Activated CD4-positive, alpha-beta T cell treated with anti-CD3 and anti-CD28 coated beads, Interleukin-2, amount 10 ng/mL, durations not matched to agents 24 days and 14 days (primary cell): ENCODE data around the gene ADAMTSL1. TPM values are rescaled to one million over a fixed set of nuclear protein-coding genes. Genes with fewer than 3 reads are reported as not detected.

Experiments
- DNase-seq: peaks from one replicate; pipeline ENCODE4 v3.0.0; 2022
- H3K27ac Mint-ChIP-seq: one replicate; pipeline ENCODE4 v1.8.0; 2022; ENCODE audit warnings: mild to moderate bottlenecking, mixed read lengths
- H3K27me3 Mint-ChIP-seq: one replicate; pipeline ENCODE4 v1.8.0; 2022; ENCODE audit warnings: mixed read lengths
- H3K36me3 Mint-ChIP-seq: one replicate; pipeline ENCODE4 v1.8.0; 2022; ENCODE audit warnings: low read depth, mild to moderate bottlenecking, mixed read lengths
- H3K4me1 Mint-ChIP-seq: one replicate; pipeline ENCODE4 v1.8.0; 2021; ENCODE audit warnings: mixed read lengths
- H3K4me3 Mint-ChIP-seq: one replicate; pipeline ENCODE4 v1.8.0; 2022; ENCODE audit warnings: mild to moderate bottlenecking, moderate library complexity, mixed read lengths
- H3K9me3 Mint-ChIP-seq: one replicate; pipeline ENCODE4 v1.8.0; 2021; ENCODE audit warnings: mixed read lengths
- intact Hi-C: fragments of 100-400 bp; cut with micrococcal nuclease; formaldehyde crosslinking; loops from one replicate; pipeline ENCODE4 v1.15.1; 2023
- total RNA-seq: library from RNA; stranded (reverse); gene quantifications from 2 replicates; pipeline ENCODE4 v1.2.3, GENCODE V29; 2022

Gene ADAMTSL1
- total RNA-seq, 1 donor from 2014 or later = not detected

GRCh38 chr9:18447541-18447940 is 26.4 kb upstream of the ADAMTSL1 start:
- no peaks in the 10 kb centered on the region for H3K27me3 Mint-ChIP-seq
- H3K36me3 Mint-ChIP-seq = no peaks in the 10 kb centered on the region
- no peaks in the 10 kb centered on the region for H3K4me1 Mint-ChIP-seq
- H3K27ac Mint-ChIP-seq = no peak overlapping the region
- no peak for DNase-seq
- H3K9me3 Mint-ChIP-seq = no peaks in the 10 kb centered on the region
- H3K4me3 Mint-ChIP-seq = no peak overlapping the region
- intact Hi-C loops = loop anchor here (10.0 kb wide), 1 partner anchor 577 kb away; no protein-coding TSS in a partner anchor

- H3K4me1 Mint-ChIP-seq = no peaks in the 10 kb centered on the region
- H3K27me3 Mint-ChIP-seq = no peaks in the 10 kb centered on the region
- no peak overlapping the region for H3K27ac Mint-ChIP-seq
- H3K36me3 Mint-ChIP-seq = no peaks in the 10 kb centered on the region
- intact Hi-C loops = loop anchor here (10.0 kb wide), 1 partner anchor 577 kb away; no protein-coding TSS in a partner anchor
- DNase-seq = no peak
- H3K4me3 Mint-ChIP-seq = no peak overlapping the region
- no peaks in the 10 kb centered on the region for H3K9me3 Mint-ChIP-seq
Observed at GRCh38 chr9:18448101-18448500, 25.9 kb upstream of the ADAMTSL1 start.

GRCh38 chr9:18451406-18451805 is 22.5 kb upstream of the ADAMTSL1 start:
- Mint-ChIP-seq H3K9me3 (no peaks in the 10 kb centered on the region), H3K36me3 (no peaks in the 10 kb centered on the region), H3K4me1 (no peaks in the 10 kb centered on the region), H3K4me3 (no peak overlapping the region), H3K27ac (no peak overlapping the region), H3K27me3 (no peaks in the 10 kb centered on the region)
- intact Hi-C loops = no loop called here
- DNase-seq = no peak

DNA sequence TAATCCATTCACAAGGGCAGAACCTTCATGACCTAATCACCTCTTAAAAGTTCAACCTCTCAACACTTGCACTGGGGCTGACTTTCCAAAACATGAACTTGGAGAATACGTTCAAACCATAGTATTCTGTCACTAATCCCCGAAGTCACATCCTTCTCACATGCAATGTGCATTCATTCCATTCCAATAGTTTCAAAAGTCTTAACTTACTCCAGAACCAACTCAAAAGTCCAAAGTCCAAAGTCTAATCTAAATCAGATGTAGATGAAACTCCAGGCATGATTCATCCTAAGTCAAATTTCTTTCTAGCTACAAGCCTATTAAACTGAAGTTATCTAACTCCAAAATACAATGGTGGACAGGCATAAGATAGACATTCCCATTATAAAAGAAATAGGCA is 21.7 kb upstream of the ADAMTSL1 start:
- no peaks in the 10 kb centered on the region for H3K36me3 Mint-ChIP-seq

DNA sequence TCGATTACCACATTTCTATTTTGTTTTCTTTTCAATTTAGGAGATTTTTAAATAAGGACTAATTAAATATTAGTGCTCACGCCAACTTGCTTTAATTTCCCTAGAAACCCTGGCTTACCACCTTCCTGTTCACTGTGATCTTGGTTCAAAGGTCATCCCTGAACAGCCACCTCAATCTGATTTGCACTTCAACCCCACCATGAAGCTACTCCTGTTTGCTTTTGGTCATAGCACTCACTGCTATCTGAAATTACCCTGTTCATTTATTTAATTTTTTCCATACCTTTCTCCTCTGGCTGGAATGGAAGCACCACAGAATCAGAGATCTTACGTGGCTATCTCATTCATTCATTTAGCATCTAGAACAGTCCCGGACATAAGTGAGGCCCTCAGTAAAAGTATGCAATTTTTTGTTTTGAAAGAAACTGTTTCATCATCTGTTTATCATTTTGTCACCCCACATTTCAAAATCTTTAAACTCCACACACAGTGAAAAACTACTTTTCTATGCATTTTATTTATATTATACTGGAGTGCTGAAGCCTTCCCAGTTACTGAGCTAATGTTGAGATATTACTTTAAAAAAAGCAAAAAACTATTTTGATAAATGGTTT is 17.2 kb upstream of the ADAMTSL1 start:
- Mint-ChIP-seq H3K36me3 (no peaks in the 10 kb centered on the region), H3K27ac (no peak overlapping the region), H3K9me3 (no peaks in the 10 kb centered on the region), H3K4me3 (no peak overlapping the region), H3K4me1 (no peaks in the 10 kb centered on the region), H3K27me3 (no peaks in the 10 kb centered on the region)
- no peak for DNase-seq
- intact Hi-C loops = no loop called here

More for the DNA sequence above, 21.7 kb upstream of the ADAMTSL1 start:
- Mint-ChIP-seq H3K4me3 (no peak overlapping the region), H3K27ac (no peak overlapping the region), H3K4me1 (no peaks in the 10 kb centered on the region), H3K9me3 (no peaks in the 10 kb centered on the region), H3K27me3 (no peaks in the 10 kb centered on the region)
- DNase-seq = no peak
- intact Hi-C loops = no loop called here

GRCh38 chr9:18457510-18457909 is 16.4 kb upstream of the ADAMTSL1 start:
- H3K27me3 Mint-ChIP-seq = no peaks in the 10 kb centered on the region
- H3K36me3 Mint-ChIP-seq = no peaks in the 10 kb centered on the region
- no peaks in the 10 kb centered on the region for H3K9me3 Mint-ChIP-seq

DNA sequence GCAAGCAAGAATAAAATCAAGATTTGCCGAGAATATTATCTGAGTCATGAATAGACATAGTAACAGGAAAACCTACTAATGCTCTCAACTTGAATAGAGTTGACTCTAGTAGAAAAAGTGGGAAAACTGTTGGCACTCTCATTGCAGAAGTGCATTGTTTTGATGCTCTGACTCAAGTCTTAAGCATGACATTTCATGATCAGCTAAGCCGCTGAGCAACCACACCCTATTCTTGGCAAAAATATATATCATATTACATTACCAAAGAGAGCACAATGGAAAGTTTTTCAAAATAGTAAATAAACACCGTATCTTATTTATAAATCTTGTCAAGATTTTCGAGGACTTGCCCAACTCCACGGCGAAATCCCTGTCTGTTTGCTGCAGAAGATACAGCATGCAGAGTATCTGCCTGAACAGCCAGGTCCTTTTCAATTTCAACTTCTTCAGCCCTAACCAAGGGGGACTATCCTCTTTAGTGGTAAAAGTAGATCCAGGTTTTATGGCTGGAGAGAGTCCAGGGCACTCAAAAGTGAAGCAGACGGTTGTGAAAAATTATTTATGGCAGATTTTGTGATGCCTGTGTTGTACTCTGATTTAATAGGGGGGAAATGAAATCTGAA is 13.9 kb upstream of the ADAMTSL1 start:
- no peak overlapping the region for H3K27ac Mint-ChIP-seq
- intact Hi-C loops = no loop called here
- H3K4me3 Mint-ChIP-seq = no peak overlapping the region

More at GRCh38 chr9:18457510-18457909, 16.4 kb upstream of the ADAMTSL1 start:
- H3K27ac Mint-ChIP-seq = no peak overlapping the region
- H3K4me1 Mint-ChIP-seq = no peaks in the 10 kb centered on the region
- DNase-seq = no peak
- intact Hi-C loops = no loop called here
- no peak overlapping the region for H3K4me3 Mint-ChIP-seq

GRCh38 chr9:18461496-18461895 is 12.5 kb upstream of the ADAMTSL1 start:
- no peak for DNase-seq
- H3K36me3 Mint-ChIP-seq = no peaks in the 10 kb centered on the region
- no peaks in the 10 kb centered on the region for H3K27me3 Mint-ChIP-seq
- intact Hi-C loops = no loop called here
- H3K4me3 Mint-ChIP-seq = no peak overlapping the region
- no peak overlapping the region for H3K27ac Mint-ChIP-seq
- no peaks in the 10 kb centered on the region for H3K9me3 Mint-ChIP-seq
- H3K4me1 Mint-ChIP-seq = no peaks in the 10 kb centered on the region

More for the DNA sequence above, 13.9 kb upstream of the ADAMTSL1 start:
- Mint-ChIP-seq H3K4me1 (no peaks in the 10 kb centered on the region), H3K36me3 (no peaks in the 10 kb centered on the region), H3K27me3 (no peaks in the 10 kb centered on the region), H3K9me3 (no peaks in the 10 kb centered on the region)
- DNase-seq = no peak

DNA sequence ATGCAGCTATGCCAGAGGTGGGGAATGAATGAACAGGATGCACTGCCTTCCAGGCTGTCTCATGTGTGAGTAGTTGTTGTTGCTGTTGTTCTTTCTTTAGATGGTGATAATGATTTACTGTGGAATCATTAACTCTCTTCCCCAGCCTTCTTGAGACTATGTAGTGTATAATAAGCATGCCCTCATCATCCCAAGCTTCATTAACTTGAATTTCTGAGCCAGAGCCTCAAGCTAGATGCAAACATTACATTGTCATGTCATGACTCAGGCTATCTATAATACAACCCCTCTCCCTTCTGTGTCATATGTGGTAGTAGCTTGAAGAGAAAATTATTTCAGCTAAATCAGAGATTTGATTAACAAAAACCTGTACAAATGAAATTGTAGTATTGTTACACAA is 10.0 kb upstream of the ADAMTSL1 start:
- Mint-ChIP-seq H3K27ac (no peak overlapping the region), H3K4me3 (no peak overlapping the region), H3K4me1 (no peaks in the 10 kb centered on the region), H3K27me3 (no peaks in the 10 kb centered on the region), H3K9me3 (no peaks in the 10 kb centered on the region), H3K36me3 (no peaks in the 10 kb centered on the region)
- intact Hi-C loops = no loop called here
- DNase-seq = no peak

DNA sequence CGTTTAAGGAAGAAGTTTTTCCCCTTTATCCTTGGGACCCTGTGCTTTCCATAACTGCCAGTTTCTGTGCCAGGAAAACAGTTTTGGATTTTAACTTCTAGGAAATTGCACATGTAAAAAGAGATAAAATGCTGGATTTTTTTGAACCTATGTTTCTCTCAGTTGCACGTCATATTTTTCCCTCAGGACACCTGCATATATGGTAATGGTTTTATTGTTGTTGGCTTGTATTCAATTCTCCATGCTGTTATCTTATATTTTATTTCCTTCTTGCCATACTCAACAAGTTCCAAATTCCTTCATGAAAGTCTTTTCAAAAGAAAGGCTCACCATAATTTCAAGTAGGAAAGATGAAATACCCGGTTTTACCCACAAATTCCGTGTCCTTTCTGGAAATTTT is 7.9 kb upstream of the ADAMTSL1 start:
- H3K36me3 Mint-ChIP-seq = no peaks in the 10 kb centered on the region
- H3K9me3 Mint-ChIP-seq = no peaks in the 10 kb centered on the region
- no peaks in the 10 kb centered on the region for H3K4me1 Mint-ChIP-seq
- intact Hi-C loops = no loop called here
- DNase-seq = no peak
- H3K27ac Mint-ChIP-seq = no peak overlapping the region
- no peak overlapping the region for H3K4me3 Mint-ChIP-seq
- H3K27me3 Mint-ChIP-seq = no peaks in the 10 kb centered on the region

DNA sequence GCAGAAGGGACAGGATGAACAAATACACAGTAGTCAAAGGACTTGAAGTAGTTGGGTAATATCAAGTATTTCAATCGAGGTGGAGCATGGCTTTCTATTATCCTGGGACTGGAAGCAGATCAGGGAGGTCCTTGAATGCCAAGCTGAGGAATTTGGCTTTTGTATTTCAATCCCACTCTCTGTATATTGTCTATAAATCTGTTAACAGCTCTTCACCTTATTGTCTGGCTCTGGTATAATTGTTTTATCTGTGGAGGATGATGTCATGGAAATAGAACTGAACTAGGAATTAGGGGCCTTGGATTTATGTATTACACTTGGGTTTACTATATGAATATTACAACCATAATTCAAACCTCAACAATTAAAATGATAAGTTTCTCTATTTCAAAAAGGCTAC is 6.3 kb upstream of the ADAMTSL1 start:
- Mint-ChIP-seq H3K9me3 (no peaks in the 10 kb centered on the region), H3K36me3 (no peaks in the 10 kb centered on the region), H3K4me1 (no peaks in the 10 kb centered on the region), H3K4me3 (no peak overlapping the region), H3K27me3 (no peaks in the 10 kb centered on the region), H3K27ac (no peak overlapping the region)
- intact Hi-C loops = no loop called here
- no peak for DNase-seq

GRCh38 chr9:18472435-18472834 is 1.5 kb upstream of the ADAMTSL1 start:
- H3K36me3 Mint-ChIP-seq = no peaks in the 10 kb centered on the region
- H3K27me3 Mint-ChIP-seq = peaks cover 18% of the 10 kb centered on the region
- no peak for DNase-seq
- no peaks in the 10 kb centered on the region for H3K4me1 Mint-ChIP-seq
- no peaks in the 10 kb centered on the region for H3K9me3 Mint-ChIP-seq
- H3K4me3 Mint-ChIP-seq = no peak overlapping the region
- intact Hi-C loops = no loop called here
- no peak overlapping the region for H3K27ac Mint-ChIP-seq

- Mint-ChIP-seq H3K4me3 (no peak overlapping the region), H3K9me3 (no peaks in the 10 kb centered on the region), H3K4me1 (no peaks in the 10 kb centered on the region), H3K36me3 (no peaks in the 10 kb centered on the region), H3K27me3 (peaks cover 18% of the 10 kb centered on the region), H3K27ac (no peak overlapping the region)
- DNase-seq = no peak
- intact Hi-C loops = no loop called here
Observed at GRCh38 chr9:18472841-18473251, 1.1 kb upstream of the ADAMTSL1 start.

- Mint-ChIP-seq H3K27ac (no peak overlapping the region), H3K4me3 (no peak overlapping the region), H3K9me3 (no peaks in the 10 kb centered on the region), H3K27me3 (peaks cover 18% of the 10 kb centered on the region), H3K4me1 (no peaks in the 10 kb centered on the region), H3K36me3 (no peaks in the 10 kb centered on the region)
- no peak for DNase-seq
- intact Hi-C loops = no loop called here
Observed at GRCh38 chr9:18474783-18475182, 830 bp downstream of the ADAMTSL1 start.
